IMR-90 (cell line): ENCODE data around the gene GPR84. TPM values are rescaled to one million over a fixed set of nuclear protein-coding genes. Genes with fewer than 3 reads are reported as not detected.

Experiments
- ATAC-seq: fragments of 200-7000 bp; cut with Tn5 transposase; 2 replicates; pipeline ENCODE4 v1.9.1; 2020; ENCODE audit warnings: low read depth, mild to moderate bottlenecking, moderate library complexity
- BruUV-seq: library from RNA; stranded (reverse); fragments of 400-500 nt; replicated peaks from 2 replicates; lab custom pipeline; 2021; lab: Mats Ljungman, UMichigan
- CTCF ChIA-PET: fragments of 300-600 bp; formaldehyde crosslinking; extraction: SDS; loops from one replicate; lab custom pipeline; 2021; ENCODE audit warnings: antibody characterized with exemption; lab: Yijun Ruan, JAX
- POLR2A ChIA-PET: fragments of 300-600 bp; sonication (Branson Sonifier 250); formaldehyde crosslinking; loops from one replicate; lab custom pipeline; 2022; ENCODE audit warnings: antibody characterized with exemption; ENCODE audit not compliant: unreplicated experiment; lab: Charles Lee
- DNase-seq: peaks from one replicate; pipeline ENCODE4 v3.0.0; 2013
- H2AFZ ChIP-seq: replicated peaks from 2 replicates; pipeline ENCODE3; 2013; ENCODE audit warnings: low read length, mild to moderate bottlenecking; ENCODE audit not compliant: poor library complexity
- H2AK5ac ChIP-seq: 2 replicates; pipeline ENCODE4 v1.6.1; 2013; ENCODE audit warnings: low read depth, low read length, inconsistent platforms
- H2AK9ac ChIP-seq: replicated peaks from 2 replicates; pipeline ENCODE3; 2013; ENCODE audit warnings: mild to moderate bottlenecking, low read depth, low read length, moderate library complexity; ENCODE audit not compliant: poor library complexity
- H2BK120ac ChIP-seq: 2 replicates; pipeline ENCODE4 v1.6.1; 2013; ENCODE audit warnings: low read depth, low read length, inconsistent platforms
- H2BK15ac ChIP-seq: 3 replicates; pipeline ENCODE4 v1.6.1; 2013; ENCODE audit warnings: low read depth, low read length, inconsistent platforms
- H2BK20ac ChIP-seq: 2 replicates; pipeline ENCODE4 v1.6.1; 2013; ENCODE audit warnings: low read depth, mild to moderate bottlenecking, inconsistent platforms, low read length, moderate library complexity
- H2BK5ac ChIP-seq: 2 replicates; pipeline ENCODE4 v1.6.1; 2013; ENCODE audit warnings: mild to moderate bottlenecking, low read depth, low read length, inconsistent platforms; ENCODE audit not compliant: poor library complexity, severe bottlenecking
- H3K14ac ChIP-seq: replicated peaks from 2 replicates; pipeline ENCODE4 v1.6.1; 2013; ENCODE audit warnings: low read depth, low read length, inconsistent platforms
- H3K18ac ChIP-seq: 2 replicates; pipeline ENCODE4 v1.6.1; 2013; ENCODE audit warnings: low read depth, low read length, control low read depth
- H3K23ac ChIP-seq: 2 replicates; pipeline ENCODE4 v1.6.1; 2013; ENCODE audit warnings: low read depth, low read length, inconsistent platforms
- H3K27ac ChIP-seq: 2 replicates; pipeline ENCODE4 v1.5.1; 2013; ENCODE audit warnings: mild to moderate bottlenecking, control low read depth, low read length; ENCODE audit not compliant: insufficient read depth
- H3K27me3 ChIP-seq: 2 replicates; pipeline ENCODE4 v1.6.1; 2013; ENCODE audit warnings: low read length; ENCODE audit not compliant: control insufficient read depth, insufficient read depth
- H3K36me3 ChIP-seq: 2 replicates; pipeline ENCODE4 v1.6.1; 2013; ENCODE audit warnings: low read length, mixed read lengths; ENCODE audit not compliant: control insufficient read depth, insufficient read depth
- H3K4ac ChIP-seq: 2 replicates; pipeline ENCODE4 v1.6.1; 2013; ENCODE audit warnings: low read depth, low read length, inconsistent platforms
- H3K4me1 ChIP-seq: 2 replicates; pipeline ENCODE4 v1.6.1; 2013; ENCODE audit warnings: low read length, mixed read lengths; ENCODE audit not compliant: control insufficient read depth, insufficient read depth
- H3K4me2 ChIP-seq: 2 replicates; pipeline ENCODE4 v1.6.1; 2013; ENCODE audit warnings: low read depth, mild to moderate bottlenecking, control low read depth, low read length, moderate library complexity
- H3K4me3 ChIP-seq: 2 replicates; pipeline ENCODE4 v1.5.1; 2013; ENCODE audit warnings: low read depth, mild to moderate bottlenecking, control low read depth, low read length, moderate library complexity; ENCODE audit not compliant: insufficient read depth
- H3K56ac ChIP-seq: 2 replicates; pipeline ENCODE4 v1.6.1; 2013; ENCODE audit warnings: low read length, inconsistent platforms; ENCODE audit not compliant: insufficient read depth; ENCODE audit errors: extremely low read depth
- H3K79me1 ChIP-seq, 2 experiments: 2 replicates each; pipeline ENCODE4 v1.6.1; 2013; ENCODE audit warnings: low read length in 2 of 2, inconsistent platforms in 1 of 2, low read depth in 1 of 2
- H3K9ac ChIP-seq: 2 replicates; pipeline ENCODE4 v1.6.1; 2013; ENCODE audit warnings: low read depth, low read length, control low read depth
- H3K9me1 ChIP-seq: 2 replicates; pipeline ENCODE4 v1.6.1; 2013; ENCODE audit warnings: low read length, inconsistent platforms; ENCODE audit not compliant: insufficient read depth
- H3K9me3 ChIP-seq: 2 replicates; pipeline ENCODE4 v1.6.1; 2013; ENCODE audit warnings: low read length; ENCODE audit not compliant: control insufficient read depth, insufficient read depth
- H4K20me1 ChIP-seq: 2 replicates; pipeline ENCODE4 v1.6.1; 2013; ENCODE audit warnings: low read length, inconsistent platforms; ENCODE audit not compliant: insufficient read depth
- H4K5ac ChIP-seq: 2 replicates; pipeline ENCODE4 v1.6.1; 2013; ENCODE audit warnings: mild to moderate bottlenecking, low read depth, low read length, control low read depth
- H4K8ac ChIP-seq, 2 experiments: 2 replicates each; pipeline ENCODE4 v1.6.1; 2013; ENCODE audit warnings: low read depth in 2 of 2, low read length in 2 of 2, control low read depth in 1 of 2, inconsistent platforms in 1 of 2
- H4K91ac ChIP-seq: 2 replicates; pipeline ENCODE4 v1.6.1; 2013; ENCODE audit warnings: low read depth, low read length, inconsistent platforms; ENCODE audit not compliant: insufficient read depth
- BHLHE40 ChIP-seq: fragments of 150-350 bp; IDR thresholded peaks from 2 replicates; pipeline ENCODE4 v1.6.1; 2016; ENCODE audit warnings: mild to moderate bottlenecking, low read depth, low read length
- CEBPB ChIP-seq: IDR thresholded peaks from 2 replicates; pipeline ENCODE4 v1.6.1; 2012; ENCODE audit warnings: low read depth, low read length, improper control_type of control experiment
- CHD1 ChIP-seq: IDR thresholded peaks from 2 replicates; pipeline ENCODE4 v1.6.1; 2012; ENCODE audit warnings: low read depth, low read length, improper control_type of control experiment
- ELK1 ChIP-seq: fragments of 150-350 bp; IDR thresholded peaks from 2 replicates; pipeline ENCODE4 v1.6.1; 2016; ENCODE audit warnings: low read depth, mild to moderate bottlenecking, low read length, moderate library complexity, borderline replicate concordance
- FOS ChIP-seq: fragments of 150-350 bp; IDR thresholded peaks from 2 replicates; pipeline ENCODE4 v1.6.1; 2016; ENCODE audit warnings: low read depth, low read length
- MAFK ChIP-seq: IDR thresholded peaks from 2 replicates; pipeline ENCODE4 v1.6.1; 2012; ENCODE audit warnings: low read depth, low read length, improper control_type of control experiment
- MAZ ChIP-seq: IDR thresholded peaks from 2 replicates; pipeline ENCODE4 v1.6.1; 2012; ENCODE audit warnings: low read depth, mild to moderate bottlenecking, low read length, improper control_type of control experiment, moderate library complexity, borderline replicate concordance
- MXI1 ChIP-seq: IDR thresholded peaks from 2 replicates; pipeline ENCODE4 v1.6.1; 2012; ENCODE audit warnings: low read depth, mild to moderate bottlenecking, low read length, moderate library complexity, borderline replicate concordance
- NFE2L2 ChIP-seq: fragments of 150-350 bp; IDR thresholded peaks from 2 replicates; pipeline ENCODE4 v1.6.1; 2016; ENCODE audit warnings: low read depth, mild to moderate bottlenecking, low read length
- POLR2A ChIP-seq: IDR thresholded peaks from 2 replicates; pipeline ENCODE4 v1.6.1; 2012; ENCODE audit warnings: mild to moderate bottlenecking, low read depth, low read length
- RAD21 ChIP-seq: IDR thresholded peaks from 2 replicates; pipeline ENCODE4 v1.6.1; 2012; ENCODE audit warnings: low read length, improper control_type of control experiment
- RCOR1 ChIP-seq: IDR thresholded peaks from 2 replicates; pipeline ENCODE4 v1.6.1; 2012; ENCODE audit warnings: mild to moderate bottlenecking, low read length, improper control_type of control experiment; ENCODE audit not compliant: insufficient replicate concordance
- RFX5 ChIP-seq: IDR thresholded peaks from 2 replicates; pipeline ENCODE4 v1.8.0; 2012; ENCODE audit warnings: low read depth, mild to moderate bottlenecking, low read length, moderate library complexity
- SMC3 ChIP-seq: fragments of 150-350 bp; IDR thresholded peaks from 2 replicates; pipeline ENCODE4 v1.6.1; 2016; ENCODE audit warnings: low read depth, mild to moderate bottlenecking, antibody characterized with exemption, low read length, moderate library complexity
- WGBS, 2 experiments: methylation state at CpG; one replicate each; pipeline versions ENCODE4 v1.1.5 to v1.1.7; 2013; ENCODE audit warnings: missing lambda C conversion rate in 2 of 2; ENCODE audit not compliant: insufficient read length in 1 of 2; ENCODE audit errors: extremely low coverage in 2 of 2; 5-methylcytosine and 5-hydroxymethylcytosine counted together
- dilution Hi-C: fragments of 300-500 bp; cut with HindIII; formaldehyde crosslinking; loops from one replicate; pipeline ENCODE4 v1.14.3; 2018; ENCODE audit warnings: low sequenced_read_pairs; ENCODE audit not compliant: unreplicated experiment
- in situ Hi-C: fragments of 300-500 bp; cut with MboI; formaldehyde crosslinking; loops from 3 replicates; pipeline ENCODE4 v1.14.3; 2019; ENCODE audit warnings: low sequenced_read_pairs, inconsistent platforms, mixed read lengths
- intact Hi-C: fragments of 100-400 bp; cut with micrococcal nuclease; formaldehyde crosslinking; loops from 2 replicates; pipeline ENCODE4 v1.10.0; 2022
- polyA plus RNA-seq, 3 experiments: library from polyadenylated mRNA; depleted of rRNA; stranded (reverse); fragments of >200 nt; gene quantifications; 2 replicates each; pipeline ENCODE4 v1.2.3, GENCODE V29; 2012; ENCODE audit warnings: low replicate concordance in 1 of 3
- total RNA-seq: library from RNA; depleted of rRNA; stranded (reverse); fragments of >200 nt; gene quantifications from 2 replicates; pipeline ENCODE4 v1.2.3, GENCODE V29; 2012
- TF ChIP-seq, protein P1 (sequence below): fragments of 150-350 bp; IDR thresholded peaks from 2 replicates; pipeline ENCODE4 v1.6.1; 2017; ENCODE audit warnings: mild to moderate bottlenecking, antibody characterized with exemption, low read length, low read depth
- TF ChIP-seq, protein P2 (sequence below): conservative IDR thresholded peaks from 2 replicates; pipeline ENCODE4 v1.5.1; 2012; ENCODE audit warnings: mild to moderate bottlenecking, low read depth, low read length, improper control_type of control experiment

GPR84 gene
- total and polyA plus RNA-seq, 2 of the 4 experiments (the other 2 are of a cell fraction), result not detected

GRCh38 chr12:54340846-54341245 lies 23.4 kb downstream of the GPR84 start:
- intact Hi-C loops, result no loop called here
- H3K9me1 ChIP-seq, result peaks cover 25% of the 10 kb centered on the region
- dilution Hi-C loops, result no loop called here
- H3K4me1 ChIP-seq, result peaks cover 40% of the 10 kb centered on the region
- no peak overlapping the region for H3K9ac ChIP-seq
- peak overlapping the region; percentile 18; the same call in 1 of the 2 replicates for H3K14ac ChIP-seq
- H2BK120ac ChIP-seq, result no peak overlapping the region
- DNase-seq, result no peak
- H4K8ac ChIP-seq, result no peak overlapping the region
- ChIA-PET CTCF (interaction anchor here (1.0 kb wide), 1 partner anchor 15 kb away, joined by 3 read pairs; no protein-coding TSS in a partner anchor), POLR2A (interaction anchor here (0.6 kb wide), 1 partner anchor 213 kb away, joined by 3 read pairs; no protein-coding TSS in a partner anchor)
- no peaks in the 10 kb centered on the region for H3K9me3 ChIP-seq
- H2AK5ac ChIP-seq, result peak overlapping the region; percentile 48; the same call in 1 of the 2 replicates
- no peaks in the 10 kb centered on the region for H3K27me3 ChIP-seq
- no peak overlapping the region for H2BK5ac ChIP-seq
- no peak for ATAC-seq
- no peak overlapping the region for H3K4me2 ChIP-seq
- peaks cover 19% of the 10 kb centered on the region for H3K36me3 ChIP-seq
- H4K20me1 ChIP-seq, result peaks cover 41% of the 10 kb centered on the region
- H2BK20ac ChIP-seq, result no peak overlapping the region
- H3K27ac ChIP-seq, result peak overlapping the region; percentile 7; the same call in 1 of the 2 replicates
- no peak overlapping the region for H4K5ac ChIP-seq
- H3K4me3 ChIP-seq, result no peak overlapping the region
- BruUV-seq, result no TSS peak
- H2BK15ac ChIP-seq, result no peak overlapping the region
- H3K23ac ChIP-seq, result peak overlapping the region; percentile 8; the same call in 1 of the 2 replicates
- peak overlapping the region; percentile 38 for H2AK9ac ChIP-seq
- H2AFZ ChIP-seq, result no peak overlapping the region
- TF ChIP-seq MAFK (no peak), RAD21 (no peak), CEBPB (no peak), RFX5 (no peak), ELK1 (no peak), BHLHE40 (no peak), RCOR1 (no peak), NFE2L2 (no peak), MAZ (no peak), FOS (no peak), MXI1 (no peak), POLR2A (no peak), CHD1 (no peak), SMC3 (no peak)
- TF ChIP-seq, protein P1, sequence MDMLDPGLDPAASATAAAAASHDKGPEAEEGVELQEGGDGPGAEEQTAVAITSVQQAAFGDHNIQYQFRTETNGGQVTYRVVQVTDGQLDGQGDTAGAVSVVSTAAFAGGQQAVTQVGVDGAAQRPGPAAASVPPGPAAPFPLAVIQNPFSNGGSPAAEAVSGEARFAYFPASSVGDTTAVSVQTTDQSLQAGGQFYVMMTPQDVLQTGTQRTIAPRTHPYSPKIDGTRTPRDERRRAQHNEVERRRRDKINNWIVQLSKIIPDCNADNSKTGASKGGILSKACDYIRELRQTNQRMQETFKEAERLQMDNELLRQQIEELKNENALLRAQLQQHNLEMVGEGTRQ, result no peak
- TF ChIP-seq, protein P2, sequence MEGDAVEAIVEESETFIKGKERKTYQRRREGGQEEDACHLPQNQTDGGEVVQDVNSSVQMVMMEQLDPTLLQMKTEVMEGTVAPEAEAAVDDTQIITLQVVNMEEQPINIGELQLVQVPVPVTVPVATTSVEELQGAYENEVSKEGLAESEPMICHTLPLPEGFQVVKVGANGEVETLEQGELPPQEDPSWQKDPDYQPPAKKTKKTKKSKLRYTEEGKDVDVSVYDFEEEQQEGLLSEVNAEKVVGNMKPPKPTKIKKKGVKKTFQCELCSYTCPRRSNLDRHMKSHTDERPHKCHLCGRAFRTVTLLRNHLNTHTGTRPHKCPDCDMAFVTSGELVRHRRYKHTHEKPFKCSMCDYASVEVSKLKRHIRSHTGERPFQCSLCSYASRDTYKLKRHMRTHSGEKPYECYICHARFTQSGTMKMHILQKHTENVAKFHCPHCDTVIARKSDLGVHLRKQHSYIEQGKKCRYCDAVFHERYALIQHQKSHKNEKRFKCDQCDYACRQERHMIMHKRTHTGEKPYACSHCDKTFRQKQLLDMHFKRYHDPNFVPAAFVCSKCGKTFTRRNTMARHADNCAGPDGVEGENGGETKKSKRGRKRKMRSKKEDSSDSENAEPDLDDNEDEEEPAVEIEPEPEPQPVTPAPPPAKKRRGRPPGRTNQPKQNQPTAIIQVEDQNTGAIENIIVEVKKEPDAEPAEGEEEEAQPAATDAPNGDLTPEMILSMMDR, result no peak
- no peak overlapping the region for H3K18ac ChIP-seq
- H4K91ac ChIP-seq, result peak overlapping the region; percentile 16; the same call in 1 of the 2 replicates
- H3K4ac ChIP-seq, result peak overlapping the region; percentile 14; the same call in 1 of the 2 replicates
- in situ Hi-C loops, result no loop called here
- H3K56ac ChIP-seq, result no peak overlapping the region
- peaks cover 43 to 73% of the 10 kb centered on the region in 2 experiments for H3K79me1 ChIP-seq
- WGBS, 2 experiments, result 63% methylated on average over 3 of the region's 7 CpGs; no CpG with 5 or more reads in 1 of the 2 experiments
